ENCODE results near the gene KEAP1. TPM values are rescaled to one million over a fixed set of nuclear protein-coding genes. Genes with fewer than 3 reads are reported as not detected.

The KEAP1 gene
- polyA plus RNA-seq, 3 donors from 2014 or later = 49.2 to 86.9 (median 71.6) TPM

- Mint-ChIP-seq H3K4me1 (peaks cover 17 to 18% of the 10 kb centered on the region in 2 donors), H3K27ac (no peak overlapping the region), H3K4me3 (no peak overlapping the region), H3K9me3 (no peaks in the 10 kb centered on the region), H3K27me3 (ENCODE audit: low read depth in 3 of 3) (peaks cover 0 to 2% (median 0%) of the 10 kb centered on the region in 3 donors), H3K36me3 (peaks cover 10 to 27% (median 16%) of the 10 kb centered on the region in 3 donors)
- DNase-seq = no peak
Observed at GRCh38 chr19:10449037-10449436, 54.1 kb downstream of the KEAP1 start.

DNA sequence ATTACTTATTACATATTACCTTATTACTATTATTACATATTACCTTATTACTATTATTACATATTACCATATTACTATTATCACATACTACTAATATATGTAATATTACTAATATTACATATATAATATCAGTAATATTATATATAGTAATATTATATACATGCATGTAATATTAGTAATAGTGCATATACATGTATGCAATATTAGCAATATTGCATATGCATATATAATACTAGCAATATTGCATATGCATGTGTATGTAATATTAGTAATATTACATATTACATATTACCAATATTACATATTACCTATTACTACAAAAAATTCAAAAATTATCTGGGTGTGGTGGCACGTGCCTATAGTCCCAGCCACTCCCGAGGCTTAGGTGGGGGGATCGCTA is 60.5 kb downstream of the KEAP1 start:
- DNase-seq = no peak
- peaks cover 6% of the 10 kb centered on the region in 2 donors for H3K4me1 Mint-ChIP-seq
- no peak overlapping the region for H3K4me3 Mint-ChIP-seq
- H3K36me3 Mint-ChIP-seq = peaks cover 0 to 3% (median 2%) of the 10 kb centered on the region in 3 donors
- H3K27me3 Mint-ChIP-seq (ENCODE audit: low read depth in 3 of 3) = no peaks in the 10 kb centered on the region
- H3K27ac Mint-ChIP-seq = no peak overlapping the region
- no peaks in the 10 kb centered on the region for H3K9me3 Mint-ChIP-seq

GRCh38 chr19:10439588-10439987 is 63.6 kb downstream of the KEAP1 start:
- no peak overlapping the region for H3K4me3 Mint-ChIP-seq
- H3K36me3 Mint-ChIP-seq = no peaks in the 10 kb centered on the region
- peak overlapping the region in 3 of 6 donors; percentile 47 to 69 (median 69) for H3K27ac Mint-ChIP-seq
- H3K4me1 Mint-ChIP-seq = peaks cover 8 to 11% of the 10 kb centered on the region in 2 donors
- H3K27me3 Mint-ChIP-seq (ENCODE audit: low read depth in 3 of 3) = peaks cover 0 to 4% (median 0%) of the 10 kb centered on the region in 3 donors
- DNase-seq = no peak
- H3K9me3 Mint-ChIP-seq = no peaks in the 10 kb centered on the region

Other genes starting within 250 kb of the KEAP1 start
- gene ICAM1, start 232.2 kb downstream of the KEAP1 start, polyA plus RNA-seq = 10 to 100 TPM in 2 of 3 donors, 1 to 10 TPM in 1; 9.9 to 18.4 (median 18.0) TPM
- gene ICAM4, start 216.4 kb downstream of the KEAP1 start, polyA plus RNA-seq = 1 to 10 TPM in 1 of 3 donors, under 1 TPM in 1, not detected in 1; 0.63 to 1.1 TPM
- not detected for gene ICAM5, start 213.4 kb downstream of the KEAP1 start, polyA plus RNA-seq
- 1 to 10 TPM in 1 of 3 donors, under 1 TPM in 1, not detected in 1; 0.48 to 1.9 TPM for gene ZGLP1, start 193.5 kb downstream of the KEAP1 start, polyA plus RNA-seq
- gene FDX2, start 187.3 kb downstream of the KEAP1 start, polyA plus RNA-seq = 10 to 100 TPM; 12.5 to 17.8 (median 16.6) TPM
- 10 to 100 TPM in 1 of 3 donors, 1 to 10 TPM in 2; 8.7 to 31.5 (median 9.7) TPM for gene RAVER1, start 169.8 kb downstream of the KEAP1 start, polyA plus RNA-seq
- gene ICAM3, start 163.7 kb downstream of the KEAP1 start, polyA plus RNA-seq = 100 to 1,000 TPM; 263 to 292 (median 280) TPM
- gene TYK2, start 122.8 kb downstream of the KEAP1 start, polyA plus RNA-seq = 100 to 1,000 TPM in 1 of 3 donors, 10 to 100 TPM in 2; 33.6 to 105 (median 40.6) TPM
- 100 to 1,000 TPM in 1 of 3 donors, 10 to 100 TPM in 2; 46.5 to 100 (median 62.7) TPM for gene CDC37, start 99.8 kb downstream of the KEAP1 start, polyA plus RNA-seq
- gene PDE4A, start 82.8 kb downstream of the KEAP1 start, polyA plus RNA-seq = 10 to 100 TPM; 10.4 to 22.6 (median 11.1) TPM
- 100 to 1,000 TPM; 383 to 659 (median 399) TPM for gene S1PR5, start 14.1 kb upstream of the KEAP1 start, polyA plus RNA-seq
- 10 to 100 TPM; 13.9 to 42.1 (median 16.1) TPM for gene ATG4D, start 40.5 kb upstream of the KEAP1 start, polyA plus RNA-seq
- gene KRI1, start 62.7 kb upstream of the KEAP1 start, polyA plus RNA-seq = 10 to 100 TPM in 2 of 3 donors, 1 to 10 TPM in 1; 5.7 to 44.4 (median 10.1) TPM
- gene CDKN2D, start 65.6 kb upstream of the KEAP1 start, polyA plus RNA-seq = 100 to 1,000 TPM; 253 to 474 (median 308) TPM
- gene AP1M2, start 84.0 kb upstream of the KEAP1 start, polyA plus RNA-seq = 1 to 10 TPM in 1 of 3 donors, not detected in 2; 1.8 TPM
- gene SLC44A2, start 122.2 kb upstream of the KEAP1 start, polyA plus RNA-seq = 100 to 1,000 TPM; 195 to 449 (median 327) TPM
- 100 to 1,000 TPM in 1 of 3 donors, 10 to 100 TPM in 2; 33.7 to 107 (median 52.2) TPM for gene ILF3, start 151.0 kb upstream of the KEAP1 start, polyA plus RNA-seq
- gene QTRT1, start 198.1 kb upstream of the KEAP1 start, polyA plus RNA-seq = 10 to 100 TPM; 25.5 to 48.1 (median 33.7) TPM
- 100 to 1,000 TPM in 1 of 3 donors, 10 to 100 TPM in 2; 62.9 to 170 (median 92.7) TPM for gene DNM2, start 214.7 kb upstream of the KEAP1 start, polyA plus RNA-seq